NB4 (cell line): ENCODE results near the gene ABCC8.

ENCODE experiments used
- DNase-seq: peaks from one replicate; pipeline ENCODE4 v3.0.0; 2010; ENCODE audit warnings: low read depth
- H3K4me3 ChIP-seq: one replicate; pipeline ENCODE4 v1.5.1; 2011; ENCODE audit warnings: mild to moderate bottlenecking, low read depth, low read length, moderate library complexity
- MYC ChIP-seq: IDR thresholded peaks from 2 replicates; pipeline ENCODE4 v1.6.1; 2011; ENCODE audit warnings: low read depth, low read length
- POLR2A ChIP-seq: IDR thresholded peaks from 2 replicates; pipeline ENCODE4 v1.6.1; 2011; ENCODE audit warnings: mild to moderate bottlenecking; ENCODE audit not compliant: insufficient read length; ENCODE audit errors: extremely low read depth
- TF ChIP-seq, protein P1 (sequence below): IDR thresholded peaks from 2 replicates; pipeline ENCODE4 v1.6.1; 2011; ENCODE audit warnings: low read depth, low read length
- TF ChIP-seq, protein P2 (sequence below): IDR thresholded peaks from one replicate; pipeline ENCODE4 v1.5.1; 2012; ENCODE audit warnings: low read depth, low read length

Gene ABCC8

DNA sequence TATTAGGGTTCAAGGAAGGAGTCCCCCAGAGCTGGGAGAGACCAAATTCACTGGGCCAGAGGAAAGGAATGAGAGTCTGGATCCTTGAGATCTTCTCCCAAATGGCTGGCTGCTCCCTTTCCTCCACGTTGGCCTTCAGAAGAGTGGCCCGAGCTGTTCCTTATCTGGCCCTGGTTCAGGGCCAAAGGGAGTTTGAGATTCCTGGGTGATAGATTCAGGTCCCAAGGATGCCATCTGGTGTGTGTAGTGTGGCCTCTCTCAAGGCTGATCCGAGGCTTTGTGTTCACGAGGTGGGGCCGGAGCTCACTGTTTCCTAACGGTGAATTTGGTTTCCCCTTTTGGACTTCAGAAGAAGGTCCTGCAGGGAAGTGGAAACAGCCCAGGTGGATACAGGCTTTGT is 17.4 kb upstream of the ABCC8 start:
- H3K4me3 ChIP-seq = no peak overlapping the region
- TF ChIP-seq, protein P1, sequence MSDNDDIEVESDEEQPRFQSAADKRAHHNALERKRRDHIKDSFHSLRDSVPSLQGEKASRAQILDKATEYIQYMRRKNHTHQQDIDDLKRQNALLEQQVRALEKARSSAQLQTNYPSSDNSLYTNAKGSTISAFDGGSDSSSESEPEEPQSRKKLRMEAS = no peak
- TF ChIP-seq MYC = no peak
- no peak for TF ChIP-seq POLR2A
- TF ChIP-seq, protein P2, sequence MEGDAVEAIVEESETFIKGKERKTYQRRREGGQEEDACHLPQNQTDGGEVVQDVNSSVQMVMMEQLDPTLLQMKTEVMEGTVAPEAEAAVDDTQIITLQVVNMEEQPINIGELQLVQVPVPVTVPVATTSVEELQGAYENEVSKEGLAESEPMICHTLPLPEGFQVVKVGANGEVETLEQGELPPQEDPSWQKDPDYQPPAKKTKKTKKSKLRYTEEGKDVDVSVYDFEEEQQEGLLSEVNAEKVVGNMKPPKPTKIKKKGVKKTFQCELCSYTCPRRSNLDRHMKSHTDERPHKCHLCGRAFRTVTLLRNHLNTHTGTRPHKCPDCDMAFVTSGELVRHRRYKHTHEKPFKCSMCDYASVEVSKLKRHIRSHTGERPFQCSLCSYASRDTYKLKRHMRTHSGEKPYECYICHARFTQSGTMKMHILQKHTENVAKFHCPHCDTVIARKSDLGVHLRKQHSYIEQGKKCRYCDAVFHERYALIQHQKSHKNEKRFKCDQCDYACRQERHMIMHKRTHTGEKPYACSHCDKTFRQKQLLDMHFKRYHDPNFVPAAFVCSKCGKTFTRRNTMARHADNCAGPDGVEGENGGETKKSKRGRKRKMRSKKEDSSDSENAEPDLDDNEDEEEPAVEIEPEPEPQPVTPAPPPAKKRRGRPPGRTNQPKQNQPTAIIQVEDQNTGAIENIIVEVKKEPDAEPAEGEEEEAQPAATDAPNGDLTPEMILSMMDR = no peak
- no peak for DNase-seq

DNA sequence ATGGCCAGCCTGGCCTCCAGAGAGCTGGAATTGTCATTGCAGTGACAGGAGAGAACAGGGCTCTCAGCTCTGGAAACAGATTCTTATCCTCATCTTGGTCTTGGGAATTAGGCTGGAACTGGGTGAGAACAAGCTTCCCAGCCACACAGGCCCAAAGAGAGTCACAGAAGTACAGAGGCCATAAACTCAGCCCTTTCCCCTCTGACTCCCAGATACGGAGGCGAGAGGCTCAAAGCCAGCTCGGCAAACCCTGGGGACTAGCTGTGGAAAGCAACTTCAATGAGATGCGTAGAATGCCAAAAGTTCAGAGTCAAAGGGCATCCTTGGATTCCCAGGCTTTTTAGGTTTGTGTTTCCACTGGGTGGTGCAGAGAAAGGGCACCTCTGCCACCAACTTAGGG is 14.3 kb upstream of the ABCC8 start:
- no peak for DNase-seq
- TF ChIP-seq, protein P2 = no peak
- no peak for TF ChIP-seq MYC
- TF ChIP-seq POLR2A = no peak
- TF ChIP-seq, protein P1 = no peak
- no peak overlapping the region for H3K4me3 ChIP-seq

DNA sequence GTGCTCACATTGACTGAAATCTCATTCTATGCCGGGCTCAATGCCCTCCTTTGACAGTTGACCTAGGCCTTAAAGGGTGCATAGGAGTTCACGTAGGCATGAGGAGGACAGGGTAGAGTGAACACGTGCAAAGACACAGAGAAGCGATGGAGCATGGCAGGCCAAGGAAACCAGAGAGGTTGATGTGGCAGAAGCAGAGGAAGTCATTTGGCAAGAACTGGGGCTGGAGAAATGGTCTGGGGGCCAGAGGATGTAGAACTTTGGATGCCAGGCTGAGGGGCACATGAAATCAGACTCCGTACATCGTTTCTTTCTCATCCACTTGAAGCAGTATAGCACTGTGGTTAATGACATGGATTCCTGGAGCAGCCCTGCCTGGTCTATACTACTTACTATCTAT is 13.6 kb upstream of the ABCC8 start:
- no peak overlapping the region for H3K4me3 ChIP-seq
- no peak for DNase-seq
- TF ChIP-seq, protein P1 = no peak
- TF ChIP-seq, protein P2 = no peak
- TF ChIP-seq MYC (no peak), POLR2A (no peak)

DNA sequence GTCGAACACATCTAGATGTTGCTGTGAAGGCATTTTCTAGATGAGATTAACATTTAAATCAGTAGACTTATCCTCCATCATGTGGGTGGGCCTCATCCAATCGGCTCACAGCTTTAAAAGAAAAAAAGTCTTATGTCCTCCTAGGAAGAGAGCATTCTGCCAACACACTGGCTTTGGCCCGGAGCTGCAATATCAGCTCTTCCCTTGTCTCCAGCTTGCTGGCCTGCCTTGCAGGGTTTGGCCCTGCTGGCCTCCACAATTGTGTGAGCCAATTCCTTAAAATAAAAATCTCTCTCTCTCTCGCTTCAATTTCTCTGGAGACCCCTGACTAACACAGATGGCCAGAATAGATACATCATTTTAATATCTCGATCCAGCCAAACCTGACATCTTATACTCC is 13.1 kb upstream of the ABCC8 start:
- DNase-seq = no peak
- no peak overlapping the region for H3K4me3 ChIP-seq
- TF ChIP-seq, protein P2 = no peak

DNA sequence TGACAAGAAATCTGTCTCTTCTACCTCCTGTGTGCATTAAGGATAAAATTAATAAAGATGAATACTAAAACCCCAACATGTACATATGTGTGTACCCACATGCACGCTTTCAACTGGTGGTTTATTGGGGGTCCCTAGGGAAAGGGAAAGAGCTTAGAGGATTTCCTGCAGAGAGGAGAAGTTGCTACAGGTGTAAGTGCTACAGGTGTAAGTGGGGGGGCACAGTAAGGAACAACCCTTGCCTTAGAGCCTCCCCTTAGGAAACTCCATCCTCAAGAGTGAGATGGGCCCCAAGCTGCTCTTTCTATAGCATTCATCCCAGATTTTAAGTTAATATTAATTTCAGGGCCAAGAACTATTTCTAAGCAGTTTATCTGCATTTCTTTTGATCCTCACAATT is 11.9 kb upstream of the ABCC8 start:
- TF ChIP-seq, protein P2 = no peak
- TF ChIP-seq MYC (no peak), POLR2A (no peak)
- TF ChIP-seq, protein P1 = no peak
- no peak overlapping the region for H3K4me3 ChIP-seq
- no peak for DNase-seq

DNA sequence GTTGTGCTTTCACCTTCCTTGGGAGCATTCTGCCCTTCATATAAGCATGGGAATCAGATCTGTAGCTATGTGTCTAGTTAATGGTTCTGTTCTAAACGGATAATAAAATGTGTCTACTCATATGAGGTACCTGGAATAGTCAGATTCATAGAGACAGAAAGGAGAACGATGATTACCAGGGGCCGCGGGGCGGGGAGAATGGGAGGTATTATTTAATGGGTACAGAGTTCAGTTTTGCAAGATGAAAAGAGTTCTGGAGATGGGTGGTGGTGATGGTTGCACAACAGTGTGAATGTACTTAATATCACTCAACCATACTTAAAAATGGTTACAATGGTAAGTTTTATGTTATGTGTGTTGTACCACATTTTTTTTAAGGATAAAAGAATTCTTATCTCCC is 10.0 kb upstream of the ABCC8 start:
- H3K4me3 ChIP-seq = no peak overlapping the region
- no peak for DNase-seq
- TF ChIP-seq POLR2A = no peak
- TF ChIP-seq, protein P2 = no peak
- TF ChIP-seq MYC = no peak
- TF ChIP-seq, protein P1 = no peak
